HG03565 (cell line): ENCODE results near the gene PHF19.
A peak's percentile ranks its signal among the peaks of the same experiment; 100 is the strongest.

Experiments used
- ATAC-seq: cut with Tn5 transposase; IDR thresholded peaks from one replicate; pipeline ENCODE4 v1.9.1; 2021; ENCODE audit warnings: mild to moderate bottlenecking, moderate library complexity; ENCODE audit not compliant: unreplicated experiment

The PHF19 gene

DNA sequence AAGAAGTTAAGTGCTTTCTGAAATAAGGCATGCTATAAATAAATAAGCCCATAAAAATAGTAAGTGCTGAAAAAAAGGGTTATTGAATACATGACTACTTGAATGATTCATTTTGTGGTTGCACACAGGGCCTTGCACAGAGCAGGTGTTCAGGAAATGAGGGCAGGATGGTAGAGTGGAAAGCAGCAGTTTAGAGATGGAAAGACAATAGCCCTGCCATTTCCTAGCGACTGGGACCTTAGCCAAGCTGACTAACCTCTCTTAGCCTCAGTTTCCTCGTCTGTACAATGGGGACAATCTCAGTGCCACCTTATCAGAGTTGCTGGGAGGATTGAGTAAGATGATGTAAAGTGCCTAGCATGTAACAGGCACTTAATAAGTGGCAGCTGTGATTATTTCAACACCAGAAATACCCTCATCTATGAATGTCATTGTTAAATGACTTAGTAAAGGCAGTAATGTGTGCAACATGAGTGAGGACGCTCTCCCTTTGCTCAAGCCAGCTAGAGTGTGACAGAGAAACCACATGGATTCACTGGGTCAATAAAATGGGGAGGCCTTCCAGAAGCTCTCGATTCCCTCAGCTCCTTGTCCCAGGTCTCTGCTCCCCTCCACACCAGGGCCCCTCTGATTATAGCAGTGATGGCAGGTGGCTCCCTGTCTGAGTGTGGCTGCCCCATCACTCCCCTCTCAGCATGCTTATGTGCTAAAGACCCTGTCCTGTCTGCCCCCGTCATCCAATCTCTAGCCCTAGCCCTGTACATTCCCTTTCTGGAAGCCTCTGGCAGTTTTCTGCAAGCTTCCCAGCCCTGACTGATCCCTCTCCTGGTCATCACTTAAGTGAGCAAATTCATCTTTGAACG, 16.0 kb upstream of the PHF19 start:
- peak; percentile 57 for ATAC-seq

DNA sequence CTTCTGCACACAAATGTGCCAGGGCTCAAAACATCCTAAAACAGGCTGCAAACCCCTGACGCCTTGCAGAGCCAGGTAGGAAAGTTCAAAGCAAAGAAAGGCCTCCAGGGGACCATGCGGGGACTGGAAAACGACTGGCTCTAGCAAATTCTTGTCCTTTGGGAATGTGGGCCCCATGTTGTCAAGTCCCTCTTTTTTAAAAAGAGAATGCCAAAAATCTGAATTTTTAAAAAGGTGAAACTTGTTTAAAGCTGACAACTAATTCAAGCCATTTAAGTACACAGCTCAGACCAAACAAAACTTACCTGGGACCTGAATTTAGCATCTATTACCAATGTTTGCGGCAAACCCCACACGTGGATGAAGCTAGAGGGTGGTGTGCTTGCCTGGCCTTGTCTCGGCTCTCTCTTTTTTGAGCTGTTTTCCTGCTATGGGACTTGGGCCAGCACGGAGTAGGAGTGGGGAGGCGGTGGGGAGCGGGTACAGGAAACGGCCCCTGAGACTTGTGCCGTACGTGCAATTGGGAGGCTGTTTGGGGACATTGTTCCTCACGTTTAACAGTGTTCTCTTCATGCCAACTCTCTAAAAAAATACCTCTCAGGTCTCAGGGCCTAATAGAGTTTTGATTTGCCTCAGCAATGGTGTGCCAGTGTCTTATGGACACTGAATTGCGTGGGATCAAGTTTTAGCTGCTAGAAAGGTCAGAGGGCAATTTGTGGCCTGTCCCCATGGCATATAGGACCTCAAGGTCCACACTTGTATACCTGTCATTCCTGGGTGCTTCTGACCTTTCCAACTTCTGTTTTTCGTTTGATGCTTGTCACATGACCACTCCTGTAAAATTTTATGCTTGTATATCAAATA, 15.1 kb upstream of the PHF19 start:
- peak; percentile 16 for ATAC-seq

DNA sequence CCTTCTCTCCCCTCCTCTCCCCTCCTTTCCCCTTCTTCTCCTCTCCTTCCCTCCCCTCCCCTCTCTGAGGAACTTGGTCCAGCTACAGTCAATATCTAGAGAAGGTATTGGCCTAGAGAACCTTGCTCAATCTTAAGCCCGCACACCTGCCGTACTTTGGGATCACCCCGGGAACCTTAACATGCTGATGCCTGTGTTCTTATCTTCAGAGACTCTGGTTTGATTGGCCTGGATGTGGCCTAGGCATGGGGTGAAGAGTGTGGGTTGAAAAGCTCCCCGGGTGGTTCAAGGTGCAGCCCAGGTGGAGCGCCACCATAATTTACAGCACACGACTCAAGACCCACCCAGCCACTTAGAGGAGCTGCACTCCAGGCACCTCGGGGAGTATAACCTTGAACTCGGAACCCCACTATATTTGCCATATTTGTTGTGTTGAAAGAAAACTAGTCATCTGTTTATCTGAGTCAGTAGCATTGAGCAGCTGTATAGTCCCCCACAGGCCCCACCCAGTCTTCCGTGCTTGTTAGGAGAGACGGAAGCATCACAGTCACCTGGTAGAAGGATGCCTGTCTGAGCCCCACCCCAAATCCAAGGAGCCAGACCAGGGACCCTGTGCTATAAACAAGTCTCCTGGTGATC, 14.4 kb upstream of the PHF19 start:
- no peak for ATAC-seq

DNA sequence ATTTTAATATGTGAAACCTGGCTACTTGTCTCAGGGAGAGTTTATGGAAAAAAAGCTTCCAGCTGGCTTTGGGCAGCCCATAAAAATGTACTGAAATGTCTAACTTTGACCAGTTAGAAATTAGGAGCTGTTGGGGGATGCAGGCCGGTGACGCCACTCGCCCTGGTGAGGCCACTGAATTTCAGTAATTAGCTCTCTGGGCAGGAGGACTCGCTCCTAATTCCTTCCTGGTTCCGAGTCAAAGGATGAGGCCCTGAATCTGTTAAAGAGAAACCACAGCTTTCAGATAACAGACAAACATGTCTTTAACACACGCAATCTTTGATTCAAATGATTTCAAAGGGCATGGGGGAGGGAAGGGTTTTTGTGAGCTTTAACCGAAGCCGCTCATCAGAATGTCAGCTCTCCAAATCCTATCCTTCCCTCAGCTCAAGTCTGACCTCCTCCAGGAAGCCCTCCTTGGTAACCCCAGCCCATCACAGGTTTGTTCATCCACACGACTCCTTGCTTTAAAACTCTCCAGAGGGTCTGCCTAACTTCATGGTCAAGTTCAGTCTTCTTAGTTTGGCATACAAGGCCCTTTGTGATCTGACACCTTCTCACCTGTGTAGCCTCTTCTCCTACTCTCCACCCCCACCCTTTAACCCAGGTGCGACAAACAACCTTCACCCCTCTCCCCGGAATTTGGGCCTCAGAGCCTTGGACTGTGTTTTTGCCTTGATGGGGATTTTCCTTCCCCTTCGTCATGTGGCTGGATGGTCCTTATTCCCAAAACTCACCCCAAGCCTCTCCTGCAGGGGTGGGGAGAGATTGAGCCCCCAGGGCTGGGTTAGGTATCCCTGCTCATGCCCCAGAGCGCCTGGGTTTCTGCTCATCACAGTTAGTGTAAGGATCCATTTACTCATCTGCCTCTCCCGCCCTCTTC, 13.6 kb upstream of the PHF19 start:
- ATAC-seq, result no peak

DNA sequence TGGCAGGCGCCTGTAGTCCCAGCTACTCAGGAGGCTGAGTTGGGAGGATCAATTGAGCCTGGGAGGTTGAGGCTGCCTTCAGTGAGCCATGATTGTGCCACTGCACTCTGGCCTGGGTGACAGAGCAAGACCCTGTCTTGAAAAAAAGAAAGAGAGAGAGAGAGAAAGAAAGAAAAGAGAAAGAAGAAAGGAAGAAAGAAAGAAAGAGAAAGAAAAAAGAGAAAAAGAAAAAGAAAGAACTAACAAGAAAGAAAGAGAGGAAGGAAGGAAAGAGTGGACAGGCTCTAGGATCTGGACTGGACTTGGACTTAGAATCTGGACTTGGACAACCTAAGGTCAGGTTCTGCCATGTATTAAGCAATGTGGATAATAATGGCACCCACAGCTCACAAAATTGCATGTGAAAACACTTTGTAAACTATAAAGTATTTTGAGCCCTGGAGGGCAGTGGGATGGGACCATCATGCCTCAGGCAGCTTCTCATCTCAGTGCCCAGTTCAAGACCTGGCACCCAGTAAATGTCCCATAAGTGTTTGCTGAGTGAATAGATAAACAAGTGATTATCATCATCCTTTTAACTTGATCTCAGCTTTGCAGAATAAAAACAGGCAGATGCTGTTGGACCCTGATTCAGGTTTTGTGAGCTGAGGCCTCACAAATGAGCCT, 12.8 kb upstream of the PHF19 start:
- ATAC-seq, result no peak

DNA sequence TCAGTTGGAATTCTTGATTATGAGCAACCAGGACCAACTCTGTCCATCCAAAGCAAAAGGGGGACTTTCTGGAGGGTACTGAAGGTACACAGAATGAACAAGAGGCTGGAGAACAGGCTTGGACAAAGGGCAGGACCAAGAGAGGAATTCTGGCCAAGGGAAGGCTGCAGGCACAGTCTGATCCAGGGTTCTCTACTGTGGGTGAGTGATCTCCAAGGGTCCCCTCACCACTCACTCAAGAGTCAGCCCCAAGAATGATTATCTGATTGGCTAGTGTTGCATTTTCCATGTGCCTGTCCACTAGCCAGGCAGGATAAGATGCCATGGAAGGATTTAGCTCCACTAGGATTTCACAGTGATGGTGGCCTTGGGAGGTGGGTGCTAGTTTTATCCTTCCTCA, 11.6 kb upstream of the PHF19 start:
- ATAC-seq, result no peak

DNA sequence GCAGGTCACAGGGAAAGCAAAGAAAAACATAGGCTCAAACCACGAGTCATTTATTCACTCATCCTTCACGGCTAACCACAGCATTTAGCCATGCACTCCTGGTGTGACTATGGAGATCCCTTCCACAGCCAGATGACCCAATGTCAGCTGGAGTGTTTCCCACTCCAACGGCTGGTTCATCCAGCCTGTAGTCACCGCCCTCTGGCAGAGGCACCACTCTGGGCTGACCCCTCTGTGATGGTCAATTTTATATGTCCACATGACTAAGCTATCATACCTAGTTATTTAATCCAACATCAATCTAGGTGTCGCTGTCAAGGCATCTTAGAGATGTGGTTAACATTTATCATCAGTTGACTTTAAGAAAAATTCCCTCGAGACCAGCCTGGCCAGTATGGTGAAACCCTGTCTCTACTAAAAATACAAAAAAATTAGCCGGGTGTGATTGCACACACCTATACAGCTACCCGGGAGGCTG, 9.5 kb upstream of the PHF19 start:
- ATAC-seq, result no peak

DNA sequence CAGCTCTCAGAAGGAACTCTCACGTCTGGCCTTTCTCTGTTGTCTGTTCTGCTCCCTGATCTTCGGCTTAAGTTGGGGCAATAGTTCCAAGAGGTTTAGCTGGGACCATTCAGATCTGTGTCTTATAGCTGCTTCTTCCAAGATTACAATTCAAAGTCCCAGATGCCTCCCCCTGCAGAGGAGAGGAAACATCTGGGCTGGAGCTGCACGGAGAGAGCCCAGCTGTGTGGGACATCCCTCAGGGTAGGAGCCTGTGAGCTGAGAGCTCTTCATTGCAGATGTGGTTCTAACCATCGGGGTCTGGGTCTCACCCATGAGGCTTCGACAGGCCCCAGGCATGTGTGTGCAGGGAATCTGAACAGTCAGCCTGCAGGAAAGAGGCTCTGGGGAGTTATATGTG, 9.0 kb upstream of the PHF19 start:
- ATAC-seq, result no peak

DNA sequence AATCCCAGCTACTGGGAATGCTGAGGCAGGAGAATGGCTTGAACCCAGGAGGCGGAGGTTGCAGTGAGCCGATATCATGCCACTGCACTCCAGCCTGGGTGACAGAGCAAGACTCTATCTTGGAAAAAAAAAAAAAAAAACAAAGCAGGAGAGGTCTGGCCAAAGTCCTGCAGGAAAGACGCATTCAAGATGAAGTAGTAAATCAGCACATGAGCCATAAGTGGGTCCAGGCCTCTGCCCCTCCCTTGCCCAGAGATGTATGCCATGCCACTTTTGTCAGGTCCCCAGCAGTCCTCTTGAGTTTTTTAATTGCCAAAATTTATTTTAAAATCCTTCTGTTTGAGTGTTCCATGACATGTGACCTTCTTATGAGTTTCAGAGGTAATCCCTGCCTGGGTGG, 8.5 kb upstream of the PHF19 start:
- no peak for ATAC-seq

DNA sequence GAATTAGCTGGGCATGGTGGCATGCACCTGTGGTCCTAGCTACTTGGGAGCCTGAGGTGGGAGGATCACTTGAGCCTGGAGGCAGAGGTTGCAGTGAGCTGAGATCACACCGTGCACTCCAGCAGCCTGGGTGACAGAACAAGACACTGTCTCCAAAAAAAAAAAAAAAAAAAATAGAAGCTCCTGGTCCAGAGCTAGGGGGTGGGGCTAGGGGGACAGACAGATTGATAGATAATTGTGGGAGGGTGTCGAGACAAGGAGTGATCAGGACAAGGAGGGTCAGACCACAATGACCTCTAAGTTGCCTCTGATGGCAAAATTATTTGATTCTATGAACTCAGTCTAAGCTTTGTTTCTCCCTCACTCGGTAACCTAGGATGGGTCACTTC, 6.6 kb upstream of the PHF19 start:
- no peak for ATAC-seq

DNA sequence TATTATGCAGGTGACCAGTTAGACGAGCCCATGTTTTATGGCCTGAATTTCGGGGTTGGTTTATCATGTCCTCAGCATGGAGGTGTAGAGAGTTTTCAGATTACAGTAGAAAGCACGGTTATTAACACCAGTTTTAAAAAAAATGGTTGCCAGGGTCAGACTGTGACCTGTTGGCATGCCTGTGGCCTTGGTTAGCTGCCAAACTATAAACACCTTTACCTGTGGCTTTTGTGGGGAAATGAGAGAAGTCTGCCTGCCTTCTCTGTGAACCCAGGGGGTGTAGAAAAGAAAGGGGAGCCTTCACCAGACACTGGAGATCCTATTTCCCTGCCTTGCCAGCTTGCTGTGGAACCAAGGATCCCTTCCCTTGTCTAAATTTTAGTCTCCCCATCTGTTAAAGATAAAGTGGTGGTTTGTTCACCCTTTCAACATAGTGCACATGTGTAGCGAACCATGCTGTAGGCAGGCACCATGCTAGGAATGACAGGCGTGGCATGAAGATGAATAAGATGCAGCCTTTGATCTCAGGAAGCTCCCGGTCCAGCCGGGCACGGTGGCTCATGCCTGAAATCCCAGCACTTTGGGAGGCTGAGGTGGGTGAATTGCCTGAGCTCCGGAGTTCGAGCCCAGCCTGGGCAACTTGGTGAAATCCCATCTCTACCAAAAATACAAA, 6.1 kb upstream of the PHF19 start:
- no peak for ATAC-seq

DNA sequence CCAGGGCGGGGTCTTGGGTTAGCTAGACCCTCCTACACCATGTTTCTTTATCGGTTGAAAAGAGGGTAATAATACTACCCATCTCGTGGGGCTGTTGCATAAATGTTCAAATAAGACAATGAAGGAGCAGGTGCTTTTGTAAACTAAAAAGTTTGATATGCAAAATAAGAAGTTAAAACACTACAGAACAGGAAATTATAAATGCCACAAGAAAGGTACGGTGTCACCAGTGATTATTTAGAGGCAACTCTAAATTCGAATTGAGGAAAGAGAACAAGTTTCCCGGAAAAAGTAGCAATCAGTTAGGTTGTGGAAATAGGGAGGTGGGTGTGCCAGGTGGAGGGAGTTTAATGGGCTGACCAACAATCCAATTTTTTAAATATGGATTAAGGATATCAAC, 2.5 kb upstream of the PHF19 start:
- ATAC-seq, result no peak

DNA sequence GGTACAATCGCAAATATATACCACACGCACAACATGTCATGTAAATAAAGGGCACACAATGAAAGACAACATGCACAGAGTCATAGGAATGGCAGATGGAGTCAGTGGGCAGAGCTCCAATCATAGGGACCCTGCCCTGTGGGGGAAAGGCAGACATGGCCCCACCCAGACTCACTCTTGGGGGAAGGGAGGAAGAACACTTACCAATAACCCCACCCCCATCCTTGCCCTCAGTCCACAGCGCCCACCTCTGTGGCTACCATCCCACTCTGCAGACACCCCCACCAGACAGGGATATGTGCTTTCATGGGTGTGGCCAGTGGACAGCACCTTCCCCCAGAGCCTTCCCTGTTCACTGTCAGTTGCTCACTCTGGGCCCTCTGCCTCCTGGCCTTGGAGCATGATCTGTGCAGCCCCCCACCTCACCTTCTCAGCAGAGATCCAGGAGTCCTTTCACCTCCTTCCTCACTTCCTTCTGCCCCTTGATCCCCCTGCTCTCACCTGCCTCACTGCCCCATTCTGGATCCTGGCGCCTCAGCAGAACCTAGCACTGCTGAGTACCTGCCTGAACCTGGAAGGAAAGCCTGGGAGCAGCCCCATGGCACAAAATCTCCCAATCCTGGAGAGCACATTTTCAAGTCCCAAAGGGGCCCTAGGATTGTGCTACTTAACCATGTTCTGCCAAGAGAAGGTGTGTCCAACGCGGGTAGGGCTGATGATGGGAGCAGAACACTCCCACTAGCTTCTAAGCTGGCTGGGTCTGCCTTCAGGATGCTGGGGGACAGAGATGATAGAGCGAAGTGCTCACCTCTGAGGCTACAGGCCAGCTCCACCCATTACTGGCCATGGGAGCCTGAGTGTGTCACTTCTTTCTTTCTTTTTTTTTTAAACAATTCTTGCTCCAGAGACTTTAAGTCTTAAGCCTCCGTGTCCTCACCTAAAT, 1.5 kb upstream of the PHF19 start:
- ATAC-seq, result no peak

DNA sequence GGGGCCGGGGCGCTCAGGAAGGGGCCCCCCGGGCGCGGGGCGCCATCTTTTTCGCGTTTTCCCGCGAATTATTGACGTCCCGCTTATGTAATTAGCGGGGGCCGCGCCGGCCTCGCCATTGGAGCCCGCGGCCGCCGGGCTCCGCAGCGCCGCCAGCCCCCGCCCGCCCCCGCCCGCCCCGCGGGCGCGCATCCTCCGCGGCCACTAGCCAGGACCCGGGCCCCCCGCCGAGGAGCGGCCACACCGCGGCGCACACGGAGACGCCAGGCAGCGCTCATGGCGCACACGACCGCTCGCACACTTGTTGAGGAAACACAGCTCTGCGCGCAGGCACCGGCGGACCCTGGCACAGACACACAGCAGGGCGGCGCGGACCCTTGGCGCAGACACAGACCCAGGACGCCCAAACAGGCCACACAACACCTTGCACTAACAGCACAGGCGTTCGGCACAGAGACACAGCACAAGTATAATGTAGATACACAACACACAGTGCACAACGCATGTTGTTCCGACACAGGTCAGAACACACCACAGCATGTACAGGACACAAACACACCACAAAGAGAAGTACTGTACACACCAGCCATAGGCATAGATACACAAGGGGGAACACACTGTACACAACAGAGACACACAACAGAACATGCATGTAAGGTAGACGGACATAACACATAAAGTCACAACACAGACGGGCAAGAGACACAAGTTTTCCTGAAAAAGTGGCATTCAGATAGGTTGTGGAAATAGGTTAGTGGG, 467 bp upstream of the PHF19 start:
- ATAC-seq, result no peak

DNA sequence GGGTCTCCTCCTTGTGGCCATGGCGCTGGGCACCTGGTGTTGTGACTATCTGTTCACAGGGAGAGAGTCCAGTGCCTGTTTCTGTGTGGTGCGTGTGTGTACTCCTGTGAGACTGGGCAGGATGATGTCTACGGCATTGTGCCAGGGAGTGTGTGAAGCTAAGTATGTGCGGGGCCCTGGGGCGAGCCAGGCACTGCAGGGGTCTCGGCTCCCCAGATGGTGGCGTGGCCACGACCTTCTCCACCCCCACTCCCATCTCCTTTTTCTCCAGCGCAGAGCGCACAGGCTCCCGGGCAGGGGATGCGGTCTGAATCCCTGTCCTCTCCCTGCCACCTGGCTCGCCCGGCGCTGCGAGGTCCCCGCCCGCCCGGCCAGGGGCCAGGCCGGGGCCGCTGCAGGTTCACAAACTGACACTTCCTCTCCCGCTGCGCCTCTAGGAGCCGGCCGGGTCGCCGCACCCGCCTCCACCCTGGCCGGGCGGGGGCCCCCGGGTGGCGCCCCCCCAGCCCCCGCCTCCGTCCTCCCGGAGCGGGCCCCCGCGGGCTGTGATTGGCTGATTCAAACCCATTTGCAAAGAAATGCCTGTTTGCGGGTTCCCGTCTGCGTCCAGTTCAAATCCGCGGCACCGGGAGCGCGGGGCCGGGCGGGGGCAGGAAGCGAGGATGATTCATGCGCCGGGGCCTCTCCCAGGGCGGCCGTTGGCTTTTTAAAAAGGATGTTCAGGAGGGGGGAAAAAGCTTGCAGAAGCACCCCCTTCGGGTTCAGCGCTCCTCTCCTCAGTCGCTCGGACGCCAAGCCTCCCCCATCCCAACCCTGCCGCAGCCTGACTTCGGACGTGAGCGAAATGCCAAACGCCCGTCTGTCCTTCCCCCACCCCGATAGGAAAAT, 790 bp downstream of the PHF19 start:
- ATAC-seq, result peak; percentile 53

DNA sequence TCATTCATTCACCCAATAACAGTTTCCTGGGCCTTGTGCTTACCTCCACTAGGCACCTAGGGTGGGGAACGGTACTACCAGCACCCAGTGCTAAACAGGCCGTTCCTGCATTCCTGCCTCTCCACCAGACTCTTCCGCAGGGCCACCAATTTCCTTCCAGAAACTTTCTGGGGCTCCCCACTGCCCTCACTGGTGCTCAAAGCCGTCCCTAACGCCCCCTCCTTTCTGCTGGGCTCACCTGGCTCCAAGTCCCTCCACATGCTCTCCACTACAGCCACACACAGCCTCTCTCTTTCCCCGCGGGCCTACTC, 1.4 kb downstream of the PHF19 start:
- ATAC-seq, result no peak

DNA sequence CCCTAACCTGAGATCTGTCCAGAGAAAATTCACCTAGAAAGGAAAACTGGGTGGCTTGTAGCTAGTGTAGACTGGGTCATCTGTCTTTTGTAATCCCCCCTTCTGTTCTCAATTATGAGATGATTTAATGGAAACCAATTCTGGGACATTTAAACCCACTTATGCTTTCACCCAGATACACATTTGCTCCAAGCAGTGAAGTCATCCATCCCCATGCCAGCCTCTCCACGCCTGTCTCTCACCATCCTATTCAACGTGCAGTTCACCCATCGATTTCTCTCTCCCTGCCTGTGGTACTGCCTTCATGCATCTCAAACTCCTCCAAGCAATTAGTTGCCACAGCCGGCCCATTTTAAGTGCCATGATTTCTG, 1.8 kb downstream of the PHF19 start:
- no peak for ATAC-seq
